ENCODE data around the gene SMIM45.

The SMIM45 gene

DNA sequence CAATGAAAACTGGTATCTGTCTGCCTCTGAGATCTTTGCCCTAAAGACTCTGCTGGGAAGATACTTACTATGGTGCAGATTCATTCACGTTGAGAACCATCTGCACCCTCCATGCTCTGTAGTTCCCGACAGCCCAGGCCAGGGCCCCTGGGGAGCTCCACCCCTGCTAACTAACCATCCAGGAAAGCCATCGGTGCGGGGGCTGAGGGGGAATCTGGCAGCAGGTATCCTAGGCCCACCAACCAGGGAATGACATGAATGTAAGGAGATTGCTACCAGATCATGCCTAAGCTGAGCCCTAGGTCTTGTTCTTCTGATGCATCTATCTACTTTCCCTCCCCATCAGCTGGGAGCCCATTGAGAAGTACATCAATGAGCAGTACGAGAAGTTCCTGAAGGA is 35.3 kb downstream of the SMIM45 start:
- Histone ChIP-seq H3K36me3 (replicated peaks; ENCODE audit: insufficient read depth, low read length) (no peaks in the 10 kb centered on the region), H3K9me2 (replicated peaks; ENCODE audit: insufficient read depth, low read length) (no peaks in the 10 kb centered on the region), H3K4me3 (ENCODE audit: low read length) (no peak overlapping the region), H3K9me3 (replicated peaks; ENCODE audit: insufficient read depth, low read length) (no peaks in the 10 kb centered on the region), H3K9ac (ENCODE audit: low read length) (no peak overlapping the region), H3K4me1 (ENCODE audit: low read length) (no peaks in the 10 kb centered on the region), H3K4me2 (ENCODE audit: low read depth, low read length) (no peak overlapping the region), H3F3A (ENCODE audit: insufficient read depth, low read length) (no peaks in the 10 kb centered on the region), H4K20me1 (ENCODE audit: insufficient read depth, low read length) (no peaks in the 10 kb centered on the region), H3K27me3 (replicated peaks; ENCODE audit: insufficient read depth, low read length) (no peaks in the 10 kb centered on the region), H3K27ac (ENCODE audit: low read length) (no peak overlapping the region), H2AFZ (ENCODE audit: low read length) (no peak overlapping the region), H3K79me2 (ENCODE audit: low read length) (no peaks in the 10 kb centered on the region)
- no peak for DNase-seq
- TF ChIP-seq EZH2phosphoT487 (IDR thresholded peaks at IDR 0.05; ENCODE audit: low read length) (no peak), EZH2 (optimal IDR thresholded peaks at IDR 0.05; ENCODE audit: low read depth, low read length) (no peak)
- TF ChIP-seq, protein P1, sequence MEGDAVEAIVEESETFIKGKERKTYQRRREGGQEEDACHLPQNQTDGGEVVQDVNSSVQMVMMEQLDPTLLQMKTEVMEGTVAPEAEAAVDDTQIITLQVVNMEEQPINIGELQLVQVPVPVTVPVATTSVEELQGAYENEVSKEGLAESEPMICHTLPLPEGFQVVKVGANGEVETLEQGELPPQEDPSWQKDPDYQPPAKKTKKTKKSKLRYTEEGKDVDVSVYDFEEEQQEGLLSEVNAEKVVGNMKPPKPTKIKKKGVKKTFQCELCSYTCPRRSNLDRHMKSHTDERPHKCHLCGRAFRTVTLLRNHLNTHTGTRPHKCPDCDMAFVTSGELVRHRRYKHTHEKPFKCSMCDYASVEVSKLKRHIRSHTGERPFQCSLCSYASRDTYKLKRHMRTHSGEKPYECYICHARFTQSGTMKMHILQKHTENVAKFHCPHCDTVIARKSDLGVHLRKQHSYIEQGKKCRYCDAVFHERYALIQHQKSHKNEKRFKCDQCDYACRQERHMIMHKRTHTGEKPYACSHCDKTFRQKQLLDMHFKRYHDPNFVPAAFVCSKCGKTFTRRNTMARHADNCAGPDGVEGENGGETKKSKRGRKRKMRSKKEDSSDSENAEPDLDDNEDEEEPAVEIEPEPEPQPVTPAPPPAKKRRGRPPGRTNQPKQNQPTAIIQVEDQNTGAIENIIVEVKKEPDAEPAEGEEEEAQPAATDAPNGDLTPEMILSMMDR (IDR thresholded peaks at IDR 0.05; ENCODE audit: low read length), result no peak

DNA sequence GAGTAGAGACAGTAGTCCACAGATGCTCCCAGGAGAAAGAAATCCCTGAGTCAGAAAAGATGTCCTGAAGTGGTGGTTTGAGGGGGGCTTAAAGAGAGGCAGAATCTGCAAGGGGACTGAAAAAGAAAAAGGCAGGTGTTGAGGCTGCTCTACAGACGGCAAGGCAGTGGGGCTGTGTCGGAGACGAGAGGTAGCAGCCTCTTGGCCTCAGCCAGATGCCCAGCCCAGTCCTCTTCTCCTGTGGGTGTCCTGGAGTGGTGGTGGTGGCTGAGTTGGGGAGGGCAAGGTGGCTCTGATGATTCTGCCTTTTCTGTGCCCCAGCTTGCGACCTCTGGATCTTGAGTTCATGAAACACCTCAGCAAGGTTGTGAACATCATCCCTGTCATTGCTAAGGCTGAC is 37.3 kb downstream of the SMIM45 start:
- H3K27ac ChIP-seq (ENCODE audit: low read length), result no peak overlapping the region
- no peaks in the 10 kb centered on the region for H3K27me3 ChIP-seq (replicated peaks; ENCODE audit: insufficient read depth, low read length)
- no peaks in the 10 kb centered on the region for H3K9me3 ChIP-seq (replicated peaks; ENCODE audit: insufficient read depth, low read length)
- no peaks in the 10 kb centered on the region for H3K36me3 ChIP-seq (replicated peaks; ENCODE audit: insufficient read depth, low read length)
- no peak for DNase-seq
- TF ChIP-seq, protein P1 (IDR thresholded peaks at IDR 0.05; ENCODE audit: low read length), result no peak
- no peak for TF ChIP-seq EZH2phosphoT487 (IDR thresholded peaks at IDR 0.05; ENCODE audit: low read length)
- TF ChIP-seq EZH2 (optimal IDR thresholded peaks at IDR 0.05; ENCODE audit: low read depth, low read length), result no peak
- H3K79me2 ChIP-seq (ENCODE audit: low read length), result no peaks in the 10 kb centered on the region
- H2AFZ ChIP-seq (ENCODE audit: low read length), result no peak overlapping the region
- no peaks in the 10 kb centered on the region for H3F3A ChIP-seq (ENCODE audit: insufficient read depth, low read length)
- no peak overlapping the region for H3K9ac ChIP-seq (ENCODE audit: low read length)
- H3K4me2 ChIP-seq (ENCODE audit: low read depth, low read length), result no peak overlapping the region
- no peaks in the 10 kb centered on the region for H4K20me1 ChIP-seq (ENCODE audit: insufficient read depth, low read length)
- no peaks in the 10 kb centered on the region for H3K4me1 ChIP-seq (ENCODE audit: low read length)
- H3K9me2 ChIP-seq (replicated peaks; ENCODE audit: insufficient read depth, low read length), result no peaks in the 10 kb centered on the region
- H3K4me3 ChIP-seq (ENCODE audit: low read length), result no peak overlapping the region

DNA sequence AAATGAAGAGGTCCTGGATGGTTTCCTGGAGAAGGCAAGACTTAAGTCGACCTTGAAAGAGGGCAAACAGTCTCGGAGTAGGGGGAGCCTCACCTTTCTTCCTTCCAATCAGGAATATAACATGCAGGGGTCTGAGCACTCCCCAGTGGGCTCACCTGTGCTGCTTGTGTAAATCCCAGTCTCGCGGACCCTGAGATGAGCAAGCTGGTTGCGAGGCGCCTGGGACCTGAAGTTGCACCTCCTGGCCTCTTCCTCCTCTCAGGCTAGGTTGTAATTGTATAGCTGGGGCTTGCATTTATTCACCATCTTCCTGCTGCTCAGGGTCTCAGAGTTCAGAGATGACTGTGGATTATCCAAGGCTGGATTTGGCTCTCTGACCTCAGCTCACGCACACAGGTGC is 39.2 kb downstream of the SMIM45 start:
- Histone ChIP-seq H3K36me3 (replicated peaks; ENCODE audit: insufficient read depth, low read length) (no peaks in the 10 kb centered on the region), H3K9me2 (replicated peaks; ENCODE audit: insufficient read depth, low read length) (no peaks in the 10 kb centered on the region)
- TF ChIP-seq EZH2 (optimal IDR thresholded peaks at IDR 0.05; ENCODE audit: low read depth, low read length), result no peak
- TF ChIP-seq, protein P1 (IDR thresholded peaks at IDR 0.05; ENCODE audit: low read length), result no peak
- no peak for TF ChIP-seq EZH2phosphoT487 (IDR thresholded peaks at IDR 0.05; ENCODE audit: low read length)

More for the DNA sequence above, 39.2 kb downstream of the SMIM45 start:
- H3K27ac ChIP-seq (ENCODE audit: low read length), result no peak overlapping the region
- H3K9ac ChIP-seq (ENCODE audit: low read length), result no peak overlapping the region
- DNase-seq, result no peak
- no peak overlapping the region for H3K4me2 ChIP-seq (ENCODE audit: low read depth, low read length)
- H3F3A ChIP-seq (ENCODE audit: insufficient read depth, low read length), result no peaks in the 10 kb centered on the region
- H3K27me3 ChIP-seq (replicated peaks; ENCODE audit: insufficient read depth, low read length), result no peaks in the 10 kb centered on the region
- no peak overlapping the region for H3K4me3 ChIP-seq (ENCODE audit: low read length)
- H3K79me2 ChIP-seq (ENCODE audit: low read length), result no peaks in the 10 kb centered on the region
- no peaks in the 10 kb centered on the region for H4K20me1 ChIP-seq (ENCODE audit: insufficient read depth, low read length)
- no peaks in the 10 kb centered on the region for H3K9me3 ChIP-seq (replicated peaks; ENCODE audit: insufficient read depth, low read length)
- no peak overlapping the region for H2AFZ ChIP-seq (ENCODE audit: low read length)
- no peaks in the 10 kb centered on the region for H3K4me1 ChIP-seq (ENCODE audit: low read length)
